ENCODE data around the gene ZDHHC16. TPM values are rescaled to one million over a fixed set of nuclear protein-coding genes. Genes with fewer than 3 reads are reported as not detected.

Gene ZDHHC16
- total and polyA plus RNA-seq, 12 donors = 13.4 to 49.6 (median 19.2) TPM

- Histone ChIP-seq H3K36me3 (peaks cover 0 to 64% (median 12%) of the 10 kb centered on the region in 9 donors), H3K4me3 (no peak overlapping the region), H3K9me3 (no peaks in the 10 kb centered on the region), H3K27me3 (no peaks in the 10 kb centered on the region), H3K4me1 (peaks cover 10 to 74% (median 38%) of the 10 kb centered on the region in 9 donors), H3K27ac (peak overlapping the region in 2 of 10 donors; percentile 7 to 72)
- 92 to 94% methylated on average over 6 of the region's 6 CpGs for WGBS, 2 donors
- intact Hi-C loops (cut with DNase I) = no loop called here
- ATAC-seq (no peak), DNase-seq (no peak)
- TF ChIP-seq CTCF (IDR thresholded peaks at IDR 0.05) = no peak
Observed at GRCh38 chr10:97452352-97452751, 6.4 kb downstream of the ZDHHC16 start.

GRCh38 chr10:97454330-97455036 is 8.5 kb downstream of the ZDHHC16 start:
- WGBS, 2 donors = 68 to 69% methylated on average over 3 of the region's 3 CpGs
- intact Hi-C loops (cut with DNase I) = loop anchor here in 1 of 10 donors (5.0 kb wide), 1 partner anchor 163 kb away; no protein-coding TSS in a partner anchor
- DNase-seq (peak in 1 of 2 donors; percentile 44), ATAC-seq (peak in 5 of 8 donors; percentile 7 to 49 (median 41))
- Histone ChIP-seq H3K9me3 (no peaks in the 10 kb centered on the region), H3K36me3 (peaks cover 0 to 85% (median 29%) of the 10 kb centered on the region in 9 donors), H3K4me1 (peaks cover 0 to 53% (median 29%) of the 10 kb centered on the region in 9 donors), H3K27ac (peak overlapping the region in 2 of 10 donors; percentile 20 to 32), H3K27me3 (no peaks in the 10 kb centered on the region), H3K4me3 (no peak overlapping the region)
- TF ChIP-seq CTCF (IDR thresholded peaks at IDR 0.05) = no peak

GRCh38 chr10:97456034-97456685 is 10.2 kb downstream of the ZDHHC16 start:
- H3K4me3 ChIP-seq = no peak overlapping the region
- H3K36me3 ChIP-seq = peaks cover 0 to 99% (median 44%) of the 10 kb centered on the region in 9 donors
- WGBS, 2 donors = 59 to 62% methylated on average over 5 of the region's 5 CpGs
- no peaks in the 10 kb centered on the region for H3K27me3 ChIP-seq
- H3K9me3 ChIP-seq = no peaks in the 10 kb centered on the region
- no peak for DNase-seq
- peaks cover 0 to 41% (median 19%) of the 10 kb centered on the region in 9 donors for H3K4me1 ChIP-seq
- TF ChIP-seq CTCF (IDR thresholded peaks at IDR 0.05) = no peak
- intact Hi-C loops (cut with DNase I) = loop anchor here in 1 of 10 donors (5.0 kb wide), 1 partner anchor 161 kb away; no protein-coding TSS in a partner anchor
- no peak for ATAC-seq
- H3K27ac ChIP-seq = peak overlapping the region in 1 of 10 donors; percentile 1

- no peak for TF ChIP-seq CTCF (IDR thresholded peaks at IDR 0.05)
- Histone ChIP-seq H3K4me1 (peaks cover 0 to 35% (median 17%) of the 10 kb centered on the region in 9 donors), H3K27ac (no peak overlapping the region), H3K4me3 (no peak overlapping the region), H3K36me3 (peaks cover 0 to 100% (median 49%) of the 10 kb centered on the region in 9 donors), H3K9me3 (no peaks in the 10 kb centered on the region), H3K27me3 (no peaks in the 10 kb centered on the region)
- DNase-seq = no peak
- intact Hi-C loops (cut with DNase I) = loop anchor here in 1 of 10 donors (5.0 kb wide), 1 partner anchor 161 kb away; no protein-coding TSS in a partner anchor
- WGBS, 2 donors = 47 to 50% methylated on average over 3 of the region's 3 CpGs
- no peak for ATAC-seq
Observed at GRCh38 chr10:97456686-97457065, 10.7 kb downstream of the ZDHHC16 start.
